ENCODE results near the gene REXO4.

- no peak for TF ChIP-seq POLR2A (IDR thresholded peaks at IDR 0.05)
- no peak for TF ChIP-seq CTCF (IDR thresholded peaks at IDR 0.05)
- TF ChIP-seq EP300 (IDR thresholded peaks at IDR 0.05), result no peak
- no peak for TF ChIP-seq POLR2AphosphoS5 (IDR thresholded peaks at IDR 0.05)
Measured at GRCh38 chr9:133463234-133463863, 45.5 kb upstream of the REXO4 start.

All from suprapubic skin (tissue), 4 donors.